ENCODE measurements around the gene MAP3K12.

DNA sequence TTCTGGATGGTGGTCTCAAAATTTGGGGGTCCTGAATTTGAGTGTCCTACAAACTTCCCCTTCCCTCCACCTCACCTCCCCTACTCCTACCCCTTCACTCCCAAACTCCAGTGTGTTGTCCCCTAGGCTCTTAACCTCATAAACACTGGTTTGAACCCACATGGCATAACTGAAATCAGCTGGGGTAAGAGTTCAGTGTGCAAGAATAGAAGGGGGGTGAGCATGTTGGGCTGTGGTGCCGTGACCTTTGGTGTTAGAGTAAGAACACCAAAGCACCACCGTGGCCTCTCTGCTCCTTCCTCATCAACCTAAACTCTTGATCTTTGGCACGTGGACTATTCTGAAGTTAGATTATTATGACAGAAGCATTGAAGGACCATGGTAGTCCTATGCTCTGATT is 36.3 kb downstream of the MAP3K12 start:
- TF ChIP-seq CTCF (conservative IDR thresholded peaks at IDR 0.05; ENCODE audit: low read depth in 2 of 2) (no peak), POLR2AphosphoS5 (IDR thresholded peaks at IDR 0.05; ENCODE audit: low read depth) (no peak; the same call in 1 of the 2 replicates), EZH2phosphoT487 (IDR thresholded peaks at IDR 0.05; ENCODE audit: unreplicated experiment) (no peak), JUNB (IDR thresholded peaks at IDR 0.05; ENCODE audit: unreplicated experiment) (no peak), CREB1 (CRISPR knock-in tag; IDR thresholded peaks at IDR 0.05; ENCODE audit: low read depth) (no peak), EZH2 (IDR thresholded peaks at IDR 0.05; ENCODE audit: low read depth, unreplicated experiment) (no peak), ZNF331 (CRISPR knock-in tag; IDR thresholded peaks at IDR 0.05; ENCODE audit: low read depth) (no peak), STAT1 (IDR thresholded peaks at IDR 0.05; ENCODE audit: unreplicated experiment) (no peak), ZNF114 (CRISPR knock-in tag; IDR thresholded peaks at IDR 0.05) (no peak)
- TF ChIP-seq, protein P1, sequence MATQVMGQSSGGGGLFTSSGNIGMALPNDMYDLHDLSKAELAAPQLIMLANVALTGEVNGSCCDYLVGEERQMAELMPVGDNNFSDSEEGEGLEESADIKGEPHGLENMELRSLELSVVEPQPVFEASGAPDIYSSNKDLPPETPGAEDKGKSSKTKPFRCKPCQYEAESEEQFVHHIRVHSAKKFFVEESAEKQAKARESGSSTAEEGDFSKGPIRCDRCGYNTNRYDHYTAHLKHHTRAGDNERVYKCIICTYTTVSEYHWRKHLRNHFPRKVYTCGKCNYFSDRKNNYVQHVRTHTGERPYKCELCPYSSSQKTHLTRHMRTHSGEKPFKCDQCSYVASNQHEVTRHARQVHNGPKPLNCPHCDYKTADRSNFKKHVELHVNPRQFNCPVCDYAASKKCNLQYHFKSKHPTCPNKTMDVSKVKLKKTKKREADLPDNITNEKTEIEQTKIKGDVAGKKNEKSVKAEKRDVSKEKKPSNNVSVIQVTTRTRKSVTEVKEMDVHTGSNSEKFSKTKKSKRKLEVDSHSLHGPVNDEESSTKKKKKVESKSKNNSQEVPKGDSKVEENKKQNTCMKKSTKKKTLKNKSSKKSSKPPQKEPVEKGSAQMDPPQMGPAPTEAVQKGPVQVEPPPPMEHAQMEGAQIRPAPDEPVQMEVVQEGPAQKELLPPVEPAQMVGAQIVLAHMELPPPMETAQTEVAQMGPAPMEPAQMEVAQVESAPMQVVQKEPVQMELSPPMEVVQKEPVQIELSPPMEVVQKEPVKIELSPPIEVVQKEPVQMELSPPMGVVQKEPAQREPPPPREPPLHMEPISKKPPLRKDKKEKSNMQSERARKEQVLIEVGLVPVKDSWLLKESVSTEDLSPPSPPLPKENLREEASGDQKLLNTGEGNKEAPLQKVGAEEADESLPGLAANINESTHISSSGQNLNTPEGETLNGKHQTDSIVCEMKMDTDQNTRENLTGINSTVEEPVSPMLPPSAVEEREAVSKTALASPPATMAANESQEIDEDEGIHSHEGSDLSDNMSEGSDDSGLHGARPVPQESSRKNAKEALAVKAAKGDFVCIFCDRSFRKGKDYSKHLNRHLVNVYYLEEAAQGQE (IDR thresholded peaks at IDR 0.05; ENCODE audit: unreplicated experiment): no peak
- TF ChIP-seq, protein P2, sequence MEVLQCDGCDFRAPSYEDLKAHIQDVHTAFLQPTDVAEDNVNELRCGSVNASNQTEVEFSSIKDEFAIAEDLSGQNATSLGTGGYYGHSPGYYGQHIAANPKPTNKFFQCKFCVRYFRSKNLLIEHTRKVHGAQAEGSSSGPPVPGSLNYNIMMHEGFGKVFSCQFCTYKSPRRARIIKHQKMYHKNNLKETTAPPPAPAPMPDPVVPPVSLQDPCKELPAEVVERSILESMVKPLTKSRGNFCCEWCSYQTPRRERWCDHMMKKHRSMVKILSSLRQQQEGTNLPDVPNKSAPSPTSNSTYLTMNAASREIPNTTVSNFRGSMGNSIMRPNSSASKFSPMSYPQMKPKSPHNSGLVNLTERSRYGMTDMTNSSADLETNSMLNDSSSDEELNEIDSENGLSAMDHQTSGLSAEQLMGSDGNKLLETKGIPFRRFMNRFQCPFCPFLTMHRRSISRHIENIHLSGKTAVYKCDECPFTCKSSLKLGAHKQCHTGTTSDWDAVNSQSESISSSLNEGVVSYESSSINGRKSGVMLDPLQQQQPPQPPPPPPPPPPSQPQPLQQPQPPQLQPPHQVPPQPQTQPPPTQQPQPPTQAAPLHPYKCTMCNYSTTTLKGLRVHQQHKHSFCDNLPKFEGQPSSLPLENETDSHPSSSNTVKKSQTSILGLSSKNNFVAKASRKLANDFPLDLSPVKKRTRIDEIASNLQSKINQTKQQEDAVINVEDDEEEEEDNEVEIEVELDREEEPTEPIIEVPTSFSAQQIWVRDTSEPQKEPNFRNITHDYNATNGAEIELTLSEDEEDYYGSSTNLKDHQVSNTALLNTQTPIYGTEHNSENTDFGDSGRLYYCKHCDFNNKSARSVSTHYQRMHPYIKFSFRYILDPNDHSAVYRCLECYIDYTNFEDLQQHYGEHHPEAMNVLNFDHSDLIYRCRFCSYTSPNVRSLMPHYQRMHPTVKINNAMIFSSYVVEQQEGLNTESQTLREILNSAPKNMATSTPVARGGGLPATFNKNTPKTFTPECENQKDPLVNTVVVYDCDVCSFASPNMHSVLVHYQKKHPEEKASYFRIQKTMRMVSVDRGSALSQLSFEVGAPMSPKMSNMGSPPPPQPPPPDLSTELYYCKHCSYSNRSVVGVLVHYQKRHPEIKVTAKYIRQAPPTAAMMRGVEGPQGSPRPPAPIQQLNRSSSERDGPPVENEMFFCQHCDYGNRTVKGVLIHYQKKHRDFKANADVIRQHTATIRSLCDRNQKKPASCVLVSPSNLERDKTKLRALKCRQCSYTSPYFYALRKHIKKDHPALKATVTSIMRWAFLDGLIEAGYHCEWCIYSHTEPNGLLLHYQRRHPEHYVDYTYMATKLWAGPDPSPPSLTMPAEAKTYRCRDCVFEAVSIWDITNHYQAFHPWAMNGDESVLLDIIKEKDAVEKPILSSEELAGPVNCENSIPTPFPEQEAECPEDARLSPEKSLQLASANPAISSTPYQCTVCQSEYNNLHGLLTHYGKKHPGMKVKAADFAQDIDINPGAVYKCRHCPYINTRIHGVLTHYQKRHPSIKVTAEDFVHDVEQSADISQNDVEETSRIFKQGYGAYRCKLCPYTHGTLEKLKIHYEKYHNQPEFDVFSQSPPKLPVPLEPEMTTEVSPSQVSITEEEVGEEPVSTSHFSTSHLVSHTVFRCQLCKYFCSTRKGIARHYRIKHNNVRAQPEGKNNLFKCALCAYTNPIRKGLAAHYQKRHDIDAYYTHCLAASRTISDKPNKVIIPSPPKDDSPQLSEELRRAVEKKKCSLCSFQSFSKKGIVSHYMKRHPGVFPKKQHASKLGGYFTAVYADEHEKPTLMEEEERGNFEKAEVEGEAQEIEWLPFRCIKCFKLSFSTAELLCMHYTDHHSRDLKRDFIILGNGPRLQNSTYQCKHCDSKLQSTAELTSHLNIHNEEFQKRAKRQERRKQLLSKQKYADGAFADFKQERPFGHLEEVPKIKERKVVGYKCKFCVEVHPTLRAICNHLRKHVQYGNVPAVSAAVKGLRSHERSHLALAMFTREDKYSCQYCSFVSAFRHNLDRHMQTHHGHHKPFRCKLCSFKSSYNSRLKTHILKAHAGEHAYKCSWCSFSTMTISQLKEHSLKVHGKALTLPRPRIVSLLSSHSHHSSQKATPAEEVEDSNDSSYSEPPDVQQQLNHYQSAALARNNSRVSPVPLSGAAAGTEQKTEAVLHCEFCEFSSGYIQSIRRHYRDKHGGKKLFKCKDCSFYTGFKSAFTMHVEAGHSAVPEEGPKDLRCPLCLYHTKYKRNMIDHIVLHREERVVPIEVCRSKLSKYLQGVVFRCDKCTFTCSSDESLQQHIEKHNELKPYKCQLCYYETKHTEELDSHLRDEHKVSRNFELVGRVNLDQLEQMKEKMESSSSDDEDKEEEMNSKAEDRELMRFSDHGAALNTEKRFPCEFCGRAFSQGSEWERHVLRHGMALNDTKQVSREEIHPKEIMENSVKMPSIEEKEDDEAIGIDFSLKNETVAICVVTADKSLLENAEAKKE (CRISPR knock-in tag; IDR thresholded peaks at IDR 0.05): no peak

Measured in GM23338 (cell line).